HG02623 (cell line): ENCODE measurements around the gene SNAI1.
"Not testable (repeated sequence)": the region's sequence is repeated elsewhere in the genome, so short reads cannot be mapped to it uniquely, and the experiment has no call there.

ENCODE experiments used
- ATAC-seq: cut with Tn5 transposase; IDR thresholded peaks from one replicate; pipeline ENCODE4 v1.9.1; 2021; ENCODE audit warnings: moderate library complexity; ENCODE audit not compliant: unreplicated experiment

The SNAI1 gene

GRCh38 chr20:49985617-49986016 lies 2.8 kb downstream of the SNAI1 start:
- no peak for ATAC-seq

DNA sequence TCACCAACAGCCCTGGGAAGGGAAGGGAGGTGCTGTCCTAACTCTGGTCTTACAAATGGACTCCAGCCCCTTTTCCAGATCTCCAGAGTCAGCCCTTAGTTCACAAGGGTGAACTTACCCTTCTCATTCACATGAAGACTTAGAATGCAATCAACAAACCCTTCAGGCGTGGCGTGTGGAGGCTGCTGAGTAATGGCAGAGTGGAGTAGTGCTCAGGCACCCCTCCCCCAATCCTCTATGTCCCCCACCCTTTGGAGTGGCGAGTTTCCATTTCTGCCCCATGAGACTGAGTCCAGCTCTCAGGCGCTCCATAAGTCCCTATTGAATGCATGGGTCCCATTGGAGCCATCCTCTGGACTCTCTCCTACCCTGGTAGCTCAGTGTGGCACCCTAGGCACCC lies 3.3 kb downstream of the SNAI1 start:
- ATAC-seq: no peak

GRCh38 chr20:49987015-49987867 lies 4.5 kb downstream of the SNAI1 start:
- no peak for ATAC-seq

- ATAC-seq: no peak
Measured at GRCh38 chr20:49987868-49988690, 5.3 kb downstream of the SNAI1 start.

DNA sequence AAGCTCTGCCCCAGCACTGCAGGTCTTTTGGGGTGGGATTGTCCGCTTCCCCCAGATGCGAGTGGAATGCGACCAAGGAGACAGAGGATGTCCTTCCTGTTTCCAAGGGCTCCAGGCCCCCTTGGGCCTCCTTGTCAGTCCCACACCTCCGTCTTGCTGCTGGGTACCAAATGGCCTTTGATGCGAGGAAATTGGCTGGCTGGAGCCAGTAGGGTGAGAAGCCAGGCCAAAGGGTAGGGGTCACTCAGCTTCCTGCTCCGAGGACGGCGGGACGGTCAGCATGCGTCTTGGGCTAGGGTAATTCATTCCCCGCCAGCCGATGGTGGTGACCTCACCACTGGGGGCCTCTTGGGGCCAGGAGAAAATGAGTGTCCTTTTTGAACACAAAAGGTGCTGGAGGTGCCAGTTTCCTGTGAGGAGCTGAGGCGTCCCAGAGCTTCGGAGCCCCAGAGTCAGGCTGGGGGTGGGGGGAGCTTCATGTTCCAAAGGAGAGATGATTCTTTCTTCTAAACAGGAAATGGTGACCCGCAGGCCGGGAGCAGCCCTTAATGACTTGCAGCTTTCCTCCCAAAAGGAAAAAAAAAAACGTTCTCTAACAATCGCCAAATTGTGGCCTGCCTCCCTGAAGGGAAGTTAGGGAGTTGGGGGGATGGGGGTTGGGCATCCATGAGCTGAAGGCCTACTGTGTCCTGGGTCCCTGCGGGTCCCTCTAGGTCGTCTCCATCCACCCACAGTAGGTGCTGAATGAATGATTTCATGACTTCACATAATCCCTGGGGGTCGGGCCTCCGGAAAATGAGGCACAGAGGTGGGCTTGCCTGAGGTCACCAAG lies 6.7 kb downstream of the SNAI1 start:
- no peak for ATAC-seq

GRCh38 chr20:49990271-49990720 lies 7.5 kb downstream of the SNAI1 start:
- no peak for ATAC-seq

DNA sequence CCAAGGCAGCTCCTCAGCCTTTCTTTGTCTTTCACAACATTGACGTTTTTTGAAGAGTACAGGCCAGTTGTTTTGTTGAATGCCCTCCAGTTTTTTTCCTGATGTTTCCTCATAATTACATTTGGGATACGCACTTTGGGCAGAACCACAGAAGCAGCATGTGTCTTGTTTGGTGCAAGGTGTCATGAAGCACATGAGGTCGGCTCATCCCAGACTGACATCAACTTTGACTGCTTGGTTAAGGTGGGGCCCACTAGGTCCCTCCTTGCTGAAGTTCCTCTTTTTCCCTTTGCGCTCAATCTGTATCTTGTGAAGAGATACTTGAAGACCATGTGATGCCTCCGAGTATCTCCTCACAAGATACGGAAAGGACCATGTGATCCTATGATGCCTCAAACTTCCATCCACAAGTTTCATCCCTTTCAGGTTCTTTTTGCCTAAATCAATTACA lies 10.5 kb downstream of the SNAI1 start:
- no peak for ATAC-seq

DNA sequence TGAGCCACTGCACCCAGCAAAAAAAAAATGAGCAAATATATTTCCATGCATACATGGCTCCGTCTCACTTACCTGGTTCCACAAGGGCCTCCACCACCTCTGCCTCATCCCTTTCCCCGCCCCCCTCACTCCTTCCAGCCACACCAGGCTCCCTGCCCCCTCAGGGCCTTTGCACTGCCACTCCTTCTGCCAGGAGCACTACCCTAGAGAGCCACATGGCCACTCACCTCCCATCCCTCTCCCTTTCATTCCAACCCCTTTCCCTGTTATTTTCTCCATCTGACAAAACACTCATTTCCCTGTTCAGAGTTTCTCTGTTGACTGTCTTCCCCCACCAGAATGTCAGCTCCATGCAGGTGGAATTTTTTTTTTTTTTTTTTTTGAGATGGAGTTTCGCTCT lies 12.8 kb downstream of the SNAI1 start:
- ATAC-seq: no peak

DNA sequence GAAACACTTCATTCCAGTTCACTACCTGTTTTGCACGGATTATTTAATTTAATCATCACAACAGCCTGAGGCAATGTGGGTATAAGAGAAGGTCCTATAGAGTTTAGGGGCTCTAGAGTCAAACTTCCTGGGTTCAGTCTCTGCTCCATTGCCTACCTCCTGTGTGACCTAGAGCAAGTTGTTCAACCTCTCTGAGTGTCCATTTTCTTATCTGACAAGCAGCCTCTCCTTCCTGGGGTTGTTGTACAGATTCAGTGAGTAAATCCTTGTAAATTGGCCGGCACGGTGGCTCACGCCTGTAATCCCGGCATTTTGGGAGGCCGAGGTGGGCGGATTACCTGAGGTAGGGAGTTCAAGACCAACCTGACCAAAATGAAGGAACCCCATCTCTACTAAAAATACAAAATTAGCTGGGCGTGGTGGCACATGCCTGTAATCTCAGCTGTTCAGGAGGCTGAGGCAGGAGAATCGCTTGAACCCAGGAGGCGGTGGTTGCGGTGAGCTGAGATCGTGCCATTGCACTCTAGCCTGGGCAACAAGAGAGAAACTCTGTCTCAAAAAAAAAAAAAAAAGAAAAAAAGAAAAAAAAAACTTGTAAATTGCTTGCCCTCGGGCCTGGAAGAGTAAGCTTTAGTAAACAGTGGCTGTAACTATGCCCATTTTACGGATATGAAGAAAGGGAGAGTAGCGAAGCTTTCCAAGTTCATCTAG lies 15.9 kb downstream of the SNAI1 start:
- not testable (repeated sequence) for ATAC-seq

GRCh38 chr20:49999329-49999728 lies 16.5 kb downstream of the SNAI1 start:
- no peak for ATAC-seq

GRCh38 chr20:50000548-50001222 lies 17.9 kb downstream of the SNAI1 start:
- not testable (repeated sequence) for ATAC-seq

GRCh38 chr20:50001784-50002311 lies 19.1 kb downstream of the SNAI1 start:
- no peak for ATAC-seq

DNA sequence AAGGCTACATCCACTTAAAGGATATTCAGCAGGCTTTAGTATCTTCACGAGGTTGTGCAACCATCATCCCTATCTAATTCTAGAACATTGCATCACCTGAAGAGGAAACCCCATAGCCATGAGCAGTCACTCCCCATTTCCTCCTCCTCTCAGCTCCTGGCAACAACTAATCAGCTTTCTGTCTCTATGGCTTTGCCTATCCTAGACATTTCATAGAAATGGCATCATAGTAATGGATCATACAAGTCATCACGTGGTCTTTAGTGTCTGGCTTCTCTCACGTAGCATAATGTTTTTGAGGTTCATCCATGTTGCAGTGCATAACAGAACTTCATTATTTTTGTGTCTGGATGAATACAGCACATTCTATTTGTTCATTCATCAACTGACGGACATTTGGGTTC lies 20.5 kb downstream of the SNAI1 start:
- no peak for ATAC-seq

DNA sequence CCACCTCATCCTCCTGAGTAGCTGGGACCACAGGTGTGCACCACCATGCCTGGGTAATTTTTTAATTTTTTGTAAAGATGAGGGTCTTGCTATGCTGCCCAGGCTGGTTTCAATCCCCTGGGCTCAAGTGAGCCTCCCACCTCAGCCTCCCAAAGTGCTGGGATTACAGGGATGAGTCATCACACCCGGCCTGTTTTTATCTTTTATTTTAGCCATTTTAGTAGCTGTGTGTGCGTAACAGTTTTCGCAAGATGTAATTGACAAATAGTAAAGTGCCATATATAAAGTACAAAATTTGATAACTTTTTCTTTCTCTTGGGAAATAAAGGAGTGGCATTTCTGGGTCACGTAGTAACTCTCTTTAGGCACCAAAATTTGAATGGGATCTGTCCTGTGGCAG lies 21.4 kb downstream of the SNAI1 start:
- no peak for ATAC-seq

DNA sequence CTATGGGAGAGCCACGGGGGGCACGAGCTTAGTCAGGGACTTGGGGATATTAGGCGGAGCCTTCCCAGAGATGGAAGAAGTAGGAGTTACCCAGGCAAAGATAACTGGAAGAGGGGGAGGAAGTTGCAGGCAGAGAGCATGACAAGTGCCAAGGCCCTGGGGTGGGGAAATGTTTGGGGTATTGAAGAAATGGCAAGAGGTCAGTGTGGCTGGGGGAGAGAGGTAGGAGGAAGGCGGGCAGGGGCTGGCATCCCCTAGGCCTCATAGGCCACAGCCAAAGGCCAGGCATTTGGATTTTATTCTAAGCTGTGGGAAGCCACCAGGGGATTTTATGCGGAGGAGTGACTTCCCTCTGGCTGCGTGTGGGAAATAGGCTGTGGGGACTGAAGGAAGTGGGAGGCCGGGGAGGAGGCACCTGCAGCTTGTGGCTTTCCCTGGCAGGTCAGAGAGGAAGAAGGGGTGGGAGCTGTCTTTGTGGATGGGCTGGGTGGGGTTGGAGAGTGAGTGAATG lies 22.7 kb downstream of the SNAI1 start:
- ATAC-seq: no peak

DNA sequence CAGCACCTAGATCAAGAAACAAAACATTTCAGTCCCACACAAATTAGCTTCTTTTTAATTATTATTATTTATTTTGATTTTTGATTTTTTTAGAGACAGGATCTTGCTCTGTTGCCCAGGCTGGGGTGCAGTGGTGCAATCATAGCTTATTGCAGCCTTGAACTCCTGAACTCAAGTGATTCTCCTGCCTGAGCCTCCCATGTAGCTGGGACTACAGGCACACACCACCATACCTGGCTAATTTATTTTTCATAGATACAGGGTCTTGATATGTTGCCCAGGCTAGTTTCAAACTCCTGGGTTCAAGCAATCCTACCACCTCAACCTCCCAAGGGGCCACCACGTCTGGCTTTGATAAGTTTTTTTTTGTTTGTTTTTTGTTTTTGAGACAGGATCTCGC lies 24.6 kb downstream of the SNAI1 start:
- ATAC-seq: no peak

GRCh38 chr20:50008007-50008406 lies 25.2 kb downstream of the SNAI1 start:
- ATAC-seq: no peak

- no peak for ATAC-seq
Measured at GRCh38 chr20:50009521-50010454, 27.0 kb downstream of the SNAI1 start.
